Measurements from ENCODE around the gene ITGA1. TPM values are rescaled to one million over a fixed set of nuclear protein-coding genes. Genes with fewer than 3 reads are reported as not detected.
A peak's percentile ranks its signal among the peaks of the same experiment; 100 is the strongest.

Gene ITGA1
- total and polyA plus RNA-seq, 4 donors: 24.2 to 187 (median 48.5) TPM

GRCh38 chr5:52789851-52790250 is 2.1 kb downstream of the ITGA1 start:
- no peak for TF ChIP-seq TAF1 (conservative IDR thresholded peaks at IDR 0.05)
- no peak for TF ChIP-seq CTCF (IDR thresholded peaks at IDR 0.05; ENCODE audit: low read depth, low read length, missing input control)
- TF ChIP-seq JUND (IDR thresholded peaks at IDR 0.05): peak in 1 of 2 donors; percentile 98
- no peak for TF ChIP-seq EGR1 (IDR thresholded peaks at IDR 0.05; ENCODE audit: low read depth in 2 of 2)
- peak; percentile 21 to 47 for TF ChIP-seq RXRA (IDR thresholded peaks at IDR 0.05)
- TF ChIP-seq FOXA1 (IDR thresholded peaks at IDR 0.05): no peak
- no peak for TF ChIP-seq ZBTB33 (IDR thresholded peaks at IDR 0.05)
- peak; percentile 96 for TF ChIP-seq ATF3 (IDR thresholded peaks at IDR 0.05)
- TF ChIP-seq MAX (IDR thresholded peaks at IDR 0.05): peak; percentile 12
- TF ChIP-seq SP1 (IDR thresholded peaks at IDR 0.05): peak; percentile 28
- no peak for TF ChIP-seq FOXA2 (IDR thresholded peaks at IDR 0.05)
- TF ChIP-seq GABPA (IDR thresholded peaks at IDR 0.05 in 1 of 2, conservative IDR thresholded peaks at IDR 0.05 in 1 of 2): no peak
- peak in 1 of 2 donors; percentile 39 for TF ChIP-seq RAD21 (IDR thresholded peaks at IDR 0.05)
- TF ChIP-seq YY1 (IDR thresholded peaks at IDR 0.05): no peak
- peak; percentile 38 to 65 for TF ChIP-seq HNF4A (conservative IDR thresholded peaks at IDR 0.05)
- peak; percentile 8 for TF ChIP-seq REST (IDR thresholded peaks at IDR 0.05)
- peak; percentile 15 for TF ChIP-seq HNF4G (IDR thresholded peaks at IDR 0.05)
- no peak for TF ChIP-seq NR2F2 (IDR thresholded peaks at IDR 0.05)
- WGBS: 21% methylated on average over 2 of the region's 2 CpGs
- no peak for DNase-seq (ENCODE audit: low spot score)
- Histone ChIP-seq H3K36me3 (ENCODE audit: control insufficient read depth in 4 of 4, insufficient read depth in 3 of 4, low read depth in 1 of 4, low read length in 3 of 4) (peaks cover 0 to 6% (median 0%) of the 10 kb centered on the region in 4 donors), H3K4me3 (ENCODE audit: low read depth in 1 of 3, low read length in 3 of 3) (peak overlapping the region; percentile 78 to 99 (median 98)), H3K9ac (ENCODE audit: low read depth in 1 of 2, low read length in 2 of 2) (peak overlapping the region; percentile 43 to 97), H3K4me1 (ENCODE audit: control insufficient read depth in 4 of 4, insufficient read depth in 4 of 4, low read length in 3 of 4) (peaks cover 0 to 48% (median 37%) of the 10 kb centered on the region in 4 donors), H3K27me3 (ENCODE audit: control insufficient read depth in 4 of 4, insufficient read depth in 4 of 4, low read length in 3 of 4) (no peaks in the 10 kb centered on the region), H3K27ac (ENCODE audit: low read depth in 1 of 2, low read length in 2 of 2) (peak overlapping the region; percentile 97 to 98), H3K9me3 (ENCODE audit: control insufficient read depth in 4 of 4, low read length in 3 of 4) (no peaks in the 10 kb centered on the region)

All from liver (tissue), 9 donors.